Gastrocnemius medialis (tissue), 4 donors: ENCODE results near the gene TPM2. TPM values are rescaled to one million over a fixed set of nuclear protein-coding genes. Genes with fewer than 3 reads are reported as not detected.
A peak's percentile ranks its signal among the peaks of the same experiment; 100 is the strongest.

Experiments
- ATAC-seq, 2 donors: fragments of 150-250 bp; one replicate each; pipeline ENCODE4 v1.9.1; 2016
- DNase-seq, 2 donors: peaks; one replicate each; pipeline ENCODE4 v3.0.0-alpha.2; 2019
- H3K27ac ChIP-seq, 4 donors: fragments of 200-600 bp; sonication (generic); 1 replicate in 1 of 4; 2 replicates in 3 of 4; pipeline ENCODE4 v1.5.1; 2016 to 2018; ENCODE audit warnings: mild to moderate bottlenecking in 2 of 4, moderate library complexity in 1 of 4
- H3K27me3 ChIP-seq, 3 donors: fragments of 200-600 bp; sonication (generic) in 2 of 3; 1 replicate in 1 of 3; 2 replicates in 2 of 3; pipeline versions ENCODE4 v1.5.1 to v1.6.0; 2016 to 2019; ENCODE audit warnings: mild to moderate bottlenecking in 1 of 3, moderate library complexity in 1 of 3
- H3K36me3 ChIP-seq, 2 donors: fragments of 200-600 bp; sonication (generic) in 1 of 2; one replicate each; pipeline ENCODE4 v1.5.1; 2017 to 2018
- H3K4me1 ChIP-seq, 2 donors: fragments of 200-600 bp; sonication (generic) in 1 of 2; one replicate each; pipeline ENCODE4 v1.5.1; 2016 to 2017; ENCODE audit warnings: mild to moderate bottlenecking in 2 of 2
- H3K4me3 ChIP-seq, 4 donors: fragments of 200-600 bp; sonication (generic) in 3 of 4; 1 replicate in 1 of 4; 2 replicates in 3 of 4; pipeline ENCODE4 v1.5.1; 2016 to 2019; ENCODE audit warnings: mild to moderate bottlenecking in 2 of 4
- H3K9me3 ChIP-seq, 3 donors: fragments of 200-600 bp; sonication (generic) in 2 of 3; 1 replicate in 1 of 3; 2 replicates in 2 of 3; pipeline ENCODE4 v1.5.1; 2016 to 2019
- POLR2A ChIP-seq, 2 donors: fragments of 450-650 bp; IDR thresholded peaks; one replicate each; pipeline ENCODE4 v1.6.1; 2017; ENCODE audit warnings: antibody characterized with exemption in 2 of 2, mild to moderate bottlenecking in 2 of 2, moderate library complexity in 2 of 2
- in situ Hi-C, 4 donors: fragments of 200-750 bp; cut with MboI; loops; one replicate each; pipeline versions ENCODE4 v1.15.0 to v1.8.0; 2017; ENCODE audit warnings: low sequenced_read_pairs in 4 of 4
- intact Hi-C: fragments of 100-400 bp; cut with DNase I; formaldehyde crosslinking; loops from one replicate; pipeline ENCODE4 v1.15.1; 2023; ENCODE audit warnings: low total_unique reads
- total RNA-seq, 4 donors: library from RNA; depleted of rRNA; stranded (reverse); fragments of >200 nt; gene quantifications; one replicate each; pipeline versions ENCODE4 v1.1.0 to v1.2.3, GENCODE V29; 2016
- TF ChIP-seq, protein P1 (sequence below), 5 experiments: fragments of 450-650 bp in 3 of 5; fragments of 200-600 bp in 2 of 5; sonication (generic) in 2 of 5; IDR thresholded peaks in 4 of 5; conservative IDR thresholded peaks in 1 of 5; 1 replicate in 4 of 5; 2 replicates in 1 of 5; pipeline ENCODE4 v1.5.1; 2016 to 2019; ENCODE audit warnings: antibody characterized with exemption in 5 of 5, mild to moderate bottlenecking in 3 of 5, moderate library complexity in 3 of 5

The TPM2 gene
- total RNA-seq: 1,000 to 10,000 TPM; 6,121 to 7,913 (median 7,020) TPM

DNA sequence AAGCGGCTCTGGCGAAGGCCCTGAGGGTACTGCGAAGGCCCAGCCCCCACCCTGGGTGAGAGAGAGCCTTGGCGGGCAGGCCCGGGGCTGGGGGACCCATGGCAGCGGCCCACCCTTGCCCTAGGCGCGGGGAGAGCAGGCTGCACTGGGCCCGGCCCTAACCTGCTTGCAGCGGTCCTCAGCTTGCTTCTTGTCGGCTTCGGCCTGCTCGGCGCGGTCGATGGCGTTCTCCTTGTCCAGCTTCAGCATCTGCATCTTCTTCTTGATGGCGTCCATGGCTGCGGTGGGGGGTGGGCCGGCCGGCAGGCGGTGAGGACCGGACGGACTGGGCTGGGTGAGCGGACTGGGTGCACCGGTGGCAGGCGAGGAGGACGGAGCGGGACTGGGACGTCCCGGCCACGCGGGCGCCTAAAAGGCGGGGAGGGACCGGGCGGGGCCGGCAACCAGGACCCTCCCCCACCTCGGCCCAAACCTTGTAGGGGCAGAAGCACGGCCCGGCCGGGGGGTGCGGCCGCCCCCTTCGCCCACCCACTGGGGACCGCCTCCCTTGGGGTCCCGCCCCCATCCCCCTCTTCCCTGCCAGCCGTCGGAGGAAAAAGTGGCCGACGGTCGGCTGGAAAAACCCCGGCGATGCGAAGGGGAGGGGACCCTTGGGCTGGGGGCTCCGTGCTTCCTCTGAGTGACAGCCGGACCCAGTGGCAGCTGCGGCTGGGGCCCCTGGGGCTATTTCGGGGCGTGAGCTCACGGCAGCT, at the start of gene TPM2:
TPM2 (minus strand) TSS at position 384 of the 752 bp plus-strand sequence; CDS start at position 276, 108 bp downstream.
- peak within 1 kb of the TSS; percentile 97 to 99 (median 98) for H3K27ac ChIP-seq
- peaks cover 40 to 45% of the 10 kb centered on the region in 2 donors for H3K4me1 ChIP-seq

DNA sequence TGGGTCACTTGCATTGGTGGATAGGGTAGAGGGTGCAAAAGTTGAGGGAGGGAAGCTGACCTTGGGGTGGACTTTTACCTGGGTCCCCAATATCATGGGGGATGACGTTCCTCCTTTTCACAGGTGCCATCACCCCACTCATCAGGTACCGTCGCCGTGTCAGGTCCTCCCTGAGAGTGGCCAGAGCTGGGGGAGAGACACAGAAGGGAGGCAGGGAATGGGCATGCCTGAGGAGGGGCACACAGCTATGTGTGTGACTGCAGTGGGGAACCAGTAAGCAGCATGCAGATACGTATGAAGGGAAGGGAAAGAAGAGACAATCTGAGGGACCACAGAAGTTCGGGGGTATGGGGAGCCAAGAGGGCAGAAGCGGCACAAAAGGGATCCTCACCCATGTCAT, 49.2 kb upstream of the TPM2 start:
- Histone ChIP-seq H3K4me3 (no peak overlapping the region), H3K27me3 (no peaks in the 10 kb centered on the region), H3K36me3 (peaks cover 0 to 94% of the 10 kb centered on the region in 2 donors), H3K9me3 (no peaks in the 10 kb centered on the region), H3K4me1 (peaks cover under 1 to 10% of the 10 kb centered on the region in 2 donors), H3K27ac (no peak overlapping the region)
- TF ChIP-seq POLR2A (IDR thresholded peaks at IDR 0.05): no peak
- TF ChIP-seq, protein P1, sequence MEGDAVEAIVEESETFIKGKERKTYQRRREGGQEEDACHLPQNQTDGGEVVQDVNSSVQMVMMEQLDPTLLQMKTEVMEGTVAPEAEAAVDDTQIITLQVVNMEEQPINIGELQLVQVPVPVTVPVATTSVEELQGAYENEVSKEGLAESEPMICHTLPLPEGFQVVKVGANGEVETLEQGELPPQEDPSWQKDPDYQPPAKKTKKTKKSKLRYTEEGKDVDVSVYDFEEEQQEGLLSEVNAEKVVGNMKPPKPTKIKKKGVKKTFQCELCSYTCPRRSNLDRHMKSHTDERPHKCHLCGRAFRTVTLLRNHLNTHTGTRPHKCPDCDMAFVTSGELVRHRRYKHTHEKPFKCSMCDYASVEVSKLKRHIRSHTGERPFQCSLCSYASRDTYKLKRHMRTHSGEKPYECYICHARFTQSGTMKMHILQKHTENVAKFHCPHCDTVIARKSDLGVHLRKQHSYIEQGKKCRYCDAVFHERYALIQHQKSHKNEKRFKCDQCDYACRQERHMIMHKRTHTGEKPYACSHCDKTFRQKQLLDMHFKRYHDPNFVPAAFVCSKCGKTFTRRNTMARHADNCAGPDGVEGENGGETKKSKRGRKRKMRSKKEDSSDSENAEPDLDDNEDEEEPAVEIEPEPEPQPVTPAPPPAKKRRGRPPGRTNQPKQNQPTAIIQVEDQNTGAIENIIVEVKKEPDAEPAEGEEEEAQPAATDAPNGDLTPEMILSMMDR (IDR thresholded peaks at IDR 0.05 in 4 of 5, conservative IDR thresholded peaks at IDR 0.05 in 1 of 5): no peak
- no peak for ATAC-seq
- in situ Hi-C loops (loop anchor here in 1 of 4 donors (25.0 kb wide), 1 partner anchor 252 kb away; the partner anchor contains the start of gene RUSC2), intact Hi-C loops (loop anchor here (10.0 kb wide), 1 partner anchor 254 kb away; no protein-coding TSS in a partner anchor)
- no peak for DNase-seq

More for the DNA sequence above, at the start of gene TPM2:
- H3K27me3 ChIP-seq: no peaks in the 10 kb centered on the region
- ATAC-seq: peak; percentile 30
- peaks cover 0 to 11% of the 10 kb centered on the region in 2 donors for H3K36me3 ChIP-seq
- in situ Hi-C loops (loop anchor here in 1 of 4 donors (10.0 kb wide), 1 partner anchor 45 kb away; no protein-coding TSS in a partner anchor), intact Hi-C loops (loop anchor here (1.0 to 5.0 kb wide), 5 partner anchors 31 to 697 kb away; partner anchors contain the start of genes CCDC107, CREB3, RMRP and TLN1)
- no peaks in the 10 kb centered on the region for H3K9me3 ChIP-seq
- TF ChIP-seq POLR2A (IDR thresholded peaks at IDR 0.05): peak; percentile 59 to 85
- TF ChIP-seq, protein P1 (IDR thresholded peaks at IDR 0.05 in 4 of 5, conservative IDR thresholded peaks at IDR 0.05 in 1 of 5): no peak
- DNase-seq: peak; percentile 51 to 78
- H3K4me3 ChIP-seq: peak within 1 kb of the TSS; percentile 77 to 96 (median 87)

DNA sequence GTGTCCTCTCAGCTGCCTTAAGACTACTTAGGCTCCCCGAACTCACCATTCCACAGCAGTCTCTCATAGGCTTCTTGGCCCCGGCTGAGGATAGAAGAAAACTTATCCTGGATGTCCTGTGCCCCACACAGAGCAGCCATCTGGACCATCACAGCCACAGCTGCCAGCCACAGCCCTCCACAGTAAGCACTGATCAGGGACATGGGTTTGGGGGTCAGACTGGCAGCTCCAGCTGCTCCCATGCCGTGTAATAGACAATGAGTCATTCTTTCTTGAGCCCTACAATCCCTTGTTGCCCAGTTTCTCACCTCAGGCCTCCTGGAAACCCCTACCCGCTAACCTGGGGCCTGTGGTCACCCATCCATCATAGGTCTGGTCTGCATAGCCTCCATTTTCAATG, 48.5 kb upstream of the TPM2 start:
- DNase-seq: no peak
- in situ Hi-C loops (loop anchor here in 1 of 4 donors (25.0 kb wide), 1 partner anchor 251 kb away; the partner anchor contains the start of gene RUSC2), intact Hi-C loops (loop anchor here (10.0 kb wide), 1 partner anchor 253 kb away; no protein-coding TSS in a partner anchor)
- no peak overlapping the region for H3K27ac ChIP-seq
- peaks cover 8 to 12% of the 10 kb centered on the region in 2 donors for H3K4me1 ChIP-seq
- no peaks in the 10 kb centered on the region for H3K27me3 ChIP-seq
- H3K36me3 ChIP-seq: peaks cover 0 to 90% of the 10 kb centered on the region in 2 donors
- H3K9me3 ChIP-seq: no peaks in the 10 kb centered on the region
- TF ChIP-seq, protein P1 (IDR thresholded peaks at IDR 0.05 in 4 of 5, conservative IDR thresholded peaks at IDR 0.05 in 1 of 5): no peak
- TF ChIP-seq POLR2A (IDR thresholded peaks at IDR 0.05): no peak
- no peak overlapping the region for H3K4me3 ChIP-seq
- no peak for ATAC-seq

DNA sequence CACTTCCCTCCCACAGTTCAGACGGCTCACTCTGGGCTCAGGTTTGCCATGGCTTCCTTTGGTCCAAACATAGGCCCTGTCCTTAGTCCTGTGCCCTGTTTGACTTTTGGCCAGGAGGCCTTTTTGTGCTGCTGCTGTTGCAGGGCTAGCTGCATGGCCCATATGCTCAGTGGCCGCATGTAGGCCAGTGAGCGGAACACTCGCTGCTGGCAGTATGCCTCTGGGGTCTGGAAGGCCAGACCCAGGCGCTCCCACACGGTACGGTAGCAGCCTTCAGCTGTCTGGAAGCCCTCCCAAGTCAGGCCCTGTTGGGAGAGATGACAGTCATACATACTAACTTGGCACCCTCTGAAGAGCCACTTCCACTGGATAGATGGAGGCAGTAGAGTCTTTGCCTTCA, 47.4 kb upstream of the TPM2 start:
- intact Hi-C loops: loop anchor here (10.0 kb wide), 1 partner anchor 252 kb away; no protein-coding TSS in a partner anchor
- no peak for DNase-seq

More for the DNA sequence above, 47.4 kb upstream of the TPM2 start:
- in situ Hi-C loops: loop anchor here in 1 of 4 donors (25.0 kb wide), 1 partner anchor 250 kb away; the partner anchor contains the start of gene RUSC2
- H3K36me3 ChIP-seq: peaks cover 0 to 80% of the 10 kb centered on the region in 2 donors
- no peak overlapping the region for H3K4me3 ChIP-seq
- ATAC-seq: no peak
- peak overlapping the region in 1 of 4 donors; percentile 56 for H3K27ac ChIP-seq
- H3K4me1 ChIP-seq: peaks cover 11 to 14% of the 10 kb centered on the region in 2 donors
- no peaks in the 10 kb centered on the region for H3K27me3 ChIP-seq
- no peaks in the 10 kb centered on the region for H3K9me3 ChIP-seq
- TF ChIP-seq POLR2A (IDR thresholded peaks at IDR 0.05): no peak
- TF ChIP-seq, protein P1 (IDR thresholded peaks at IDR 0.05 in 4 of 5, conservative IDR thresholded peaks at IDR 0.05 in 1 of 5): no peak
